ENCODE measurements around the gene PAQR6.

PAQR6 gene

GRCh38 chr1:156193488-156194299, 54.2 kb downstream of the PAQR6 start, which contains the start of gene SLC25A44:
SLC25A44 (plus strand) TSS chr1:156194104; CDS start chr1:156199848, 5,744 bp downstream.
- peaks cover 15% of the 10 kb centered on the region for H3K36me3 ChIP-seq (ENCODE audit: control insufficient read depth, insufficient read depth, low read length)
- H3K27me3 ChIP-seq (ENCODE audit: control insufficient read depth, insufficient read depth, low read length) = no peaks in the 10 kb centered on the region
- peak within 1 kb of the TSS; percentile 67 for H3K9ac ChIP-seq (ENCODE audit: low read depth, low read length)
- H3K4me1 ChIP-seq (ENCODE audit: control insufficient read depth, insufficient read depth, low read length) = no peaks in the 10 kb centered on the region; the same call in 1 of the 2 replicates
- H3K4me3 ChIP-seq (ENCODE audit: low read depth, low read length) = peak within 1 kb of the TSS; percentile 92
- peak within 1 kb of the TSS; percentile 89 for H3K27ac ChIP-seq (ENCODE audit: low read depth, low read length)
- H3K9me3 ChIP-seq (ENCODE audit: control insufficient read depth, insufficient read depth, low read length) = peaks cover 6% of the 10 kb centered on the region; the same call in 1 of the 2 replicates

Data from HUES48 (cell line).